Measurements from ENCODE around the gene CD177. TPM values are rescaled to one million over a fixed set of nuclear protein-coding genes. Genes with fewer than 3 reads are reported as not detected.
A peak's percentile ranks its signal among the peaks of the same experiment; 100 is the strongest.

The CD177 gene, protein sequence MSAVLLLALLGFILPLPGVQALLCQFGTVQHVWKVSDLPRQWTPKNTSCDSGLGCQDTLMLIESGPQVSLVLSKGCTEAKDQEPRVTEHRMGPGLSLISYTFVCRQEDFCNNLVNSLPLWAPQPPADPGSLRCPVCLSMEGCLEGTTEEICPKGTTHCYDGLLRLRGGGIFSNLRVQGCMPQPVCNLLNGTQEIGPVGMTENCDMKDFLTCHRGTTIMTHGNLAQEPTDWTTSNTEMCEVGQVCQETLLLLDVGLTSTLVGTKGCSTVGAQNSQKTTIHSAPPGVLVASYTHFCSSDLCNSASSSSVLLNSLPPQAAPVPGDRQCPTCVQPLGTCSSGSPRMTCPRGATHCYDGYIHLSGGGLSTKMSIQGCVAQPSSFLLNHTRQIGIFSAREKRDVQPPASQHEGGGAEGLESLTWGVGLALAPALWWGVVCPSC
- polyA plus RNA-seq (2011; rRNA removed): 1.1 and 1.7 TPM in 2 replicates
- 1.4 and 1.6 TPM in 2 replicates for polyA minus RNA-seq (2011; rRNA and poly(A)+ RNA removed)

- POLR2A ChIA-PET: no interaction called here
- no peak within 1 kb of the TSS for H3K4me3 ChIP-seq (ENCODE audit: low read depth, low read length)
- peaks cover 14% of the 10 kb centered on the region for H3K27me3 ChIP-seq (ENCODE audit: control insufficient read depth, insufficient read depth, low read length)
- H3K36me3 ChIP-seq (ENCODE audit: control insufficient read depth, insufficient read depth, low read length): no peaks in the 10 kb centered on the region
- no peak for DNase-seq (ENCODE audit: low read depth)
- CTCF ChIA-PET: no interaction called here
- TF ChIP-seq, protein P1, sequence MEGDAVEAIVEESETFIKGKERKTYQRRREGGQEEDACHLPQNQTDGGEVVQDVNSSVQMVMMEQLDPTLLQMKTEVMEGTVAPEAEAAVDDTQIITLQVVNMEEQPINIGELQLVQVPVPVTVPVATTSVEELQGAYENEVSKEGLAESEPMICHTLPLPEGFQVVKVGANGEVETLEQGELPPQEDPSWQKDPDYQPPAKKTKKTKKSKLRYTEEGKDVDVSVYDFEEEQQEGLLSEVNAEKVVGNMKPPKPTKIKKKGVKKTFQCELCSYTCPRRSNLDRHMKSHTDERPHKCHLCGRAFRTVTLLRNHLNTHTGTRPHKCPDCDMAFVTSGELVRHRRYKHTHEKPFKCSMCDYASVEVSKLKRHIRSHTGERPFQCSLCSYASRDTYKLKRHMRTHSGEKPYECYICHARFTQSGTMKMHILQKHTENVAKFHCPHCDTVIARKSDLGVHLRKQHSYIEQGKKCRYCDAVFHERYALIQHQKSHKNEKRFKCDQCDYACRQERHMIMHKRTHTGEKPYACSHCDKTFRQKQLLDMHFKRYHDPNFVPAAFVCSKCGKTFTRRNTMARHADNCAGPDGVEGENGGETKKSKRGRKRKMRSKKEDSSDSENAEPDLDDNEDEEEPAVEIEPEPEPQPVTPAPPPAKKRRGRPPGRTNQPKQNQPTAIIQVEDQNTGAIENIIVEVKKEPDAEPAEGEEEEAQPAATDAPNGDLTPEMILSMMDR (IDR thresholded peaks at IDR 0.05; ENCODE audit: insufficient read depth, low read depth, low read length): no peak
Observed at GRCh38 chr19:43353606-43354304, at the start of gene CD177. TSS of gene CD177 (plus strand) at chr19:43353686. CDS start at chr19:43353715, 29 bp downstream.

- TF ChIP-seq, protein P1 (IDR thresholded peaks at IDR 0.05; ENCODE audit: insufficient read depth, low read depth, low read length): 0 out of 2 replicates have a peak, but pooled peaks have one; percentile 1
- POLR2A ChIA-PET: no interaction called here
- CTCF ChIA-PET: interaction anchor here (1.0 to 1.1 kb wide), 2 partner anchors 34 to 105 kb away, joined by 3 read pairs; no protein-coding TSS in a partner anchor
- Histone ChIP-seq H3K27me3 (ENCODE audit: control insufficient read depth, insufficient read depth, low read length) (no peaks in the 10 kb centered on the region; the same call in 1 of the 2 replicates), H3K4me3 (ENCODE audit: low read depth, low read length) (no peak overlapping the region), H3K36me3 (ENCODE audit: control insufficient read depth, insufficient read depth, low read length) (no peaks in the 10 kb centered on the region)
- DNase-seq (ENCODE audit: low read depth): no peak
Observed at GRCh38 chr19:43305642-43306041, 47.8 kb upstream of the CD177 start.

DNA sequence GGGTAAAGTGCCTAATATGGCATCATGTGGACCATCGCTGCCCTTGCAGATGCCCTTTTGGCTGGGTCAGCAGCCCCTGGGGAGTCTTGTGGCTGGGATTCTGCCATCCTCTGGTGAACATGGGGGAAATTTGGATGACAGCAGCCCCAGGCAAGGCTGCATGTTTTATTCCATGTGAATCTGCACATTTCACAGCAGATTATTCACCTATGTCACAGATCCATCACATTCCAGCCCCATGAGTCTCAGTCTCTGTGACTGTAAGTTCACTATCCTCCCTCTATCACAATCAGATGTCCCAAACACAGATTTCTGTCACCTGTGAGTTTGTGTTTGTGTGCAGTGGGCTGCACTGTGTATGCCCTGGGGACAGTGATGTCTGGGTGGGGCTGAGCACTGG, 47.4 kb upstream of the CD177 start:
- DNase-seq (ENCODE audit: low read depth): no peak
- CTCF ChIA-PET: interaction anchor here (1.0 kb wide), 1 partner anchor 106 kb away, joined by 3 read pairs; no protein-coding TSS in a partner anchor
- no peaks in the 10 kb centered on the region for H3K36me3 ChIP-seq (ENCODE audit: control insufficient read depth, insufficient read depth, low read length)
- H3K4me3 ChIP-seq (ENCODE audit: low read depth, low read length): no peak overlapping the region
- H3K27me3 ChIP-seq (ENCODE audit: control insufficient read depth, insufficient read depth, low read length): no peaks in the 10 kb centered on the region; the same call in 1 of the 2 replicates
- POLR2A ChIA-PET: no interaction called here
- TF ChIP-seq, protein P1 (IDR thresholded peaks at IDR 0.05; ENCODE audit: insufficient read depth, low read depth, low read length): no peak

GRCh38 chr19:43308244-43308815, 45.2 kb upstream of the CD177 start:
- DNase-seq (ENCODE audit: low read depth): no peak
- ChIA-PET CTCF (interaction anchor here (1.0 kb wide), 1 partner anchor 868 kb away, joined by 3 read pairs; no protein-coding TSS in a partner anchor), POLR2A (no interaction called here)
- Histone ChIP-seq H3K27me3 (ENCODE audit: control insufficient read depth, insufficient read depth, low read length) (no peaks in the 10 kb centered on the region; the same call in 1 of the 2 replicates), H3K4me3 (ENCODE audit: low read depth, low read length) (no peak overlapping the region), H3K36me3 (ENCODE audit: control insufficient read depth, insufficient read depth, low read length) (no peaks in the 10 kb centered on the region)
- TF ChIP-seq, protein P1 (IDR thresholded peaks at IDR 0.05; ENCODE audit: insufficient read depth, low read depth, low read length): no peak
